ENCODE measurements around the gene B4GAT1.
"Not testable (repeated sequence)": the region's sequence is repeated elsewhere in the genome, so short reads cannot be mapped to it uniquely, and the experiment has no call there.

The B4GAT1 gene

GRCh38 chr11:66322732-66323427 is 24.5 kb downstream of the B4GAT1 start:
- no peak for DNase-seq (ENCODE audit: low read depth)
- TF ChIP-seq CTCF (IDR thresholded peaks at IDR 0.05; ENCODE audit: insufficient read depth, low read depth, low read length, missing control alignments): no peak
- H3K4me3 ChIP-seq (ENCODE audit: low read length): no peak overlapping the region

DNA sequence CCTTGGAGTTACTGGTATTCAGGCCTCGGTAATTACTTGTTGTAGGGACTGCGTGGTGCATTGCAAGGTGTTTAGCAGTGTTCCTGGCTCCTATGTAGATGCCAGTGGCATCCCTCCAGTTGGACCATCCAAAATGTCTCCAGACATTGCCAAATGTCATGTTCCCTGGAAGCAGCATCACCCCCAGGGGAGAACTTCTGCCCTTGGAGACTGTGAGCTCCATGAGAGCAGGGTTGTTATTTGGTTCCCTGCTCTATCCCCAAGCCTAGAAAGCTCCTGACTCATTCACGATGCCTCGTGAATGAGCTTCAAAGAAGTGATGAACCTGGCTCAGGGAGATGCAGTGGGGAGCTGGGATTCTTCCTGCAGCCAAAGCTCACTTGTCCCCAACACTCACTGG is 25.8 kb downstream of the B4GAT1 start:
- no peak overlapping the region for H3K4me3 ChIP-seq (ENCODE audit: low read length)
- no peak for DNase-seq (ENCODE audit: low read depth)
- TF ChIP-seq CTCF (IDR thresholded peaks at IDR 0.05; ENCODE audit: insufficient read depth, low read depth, low read length, missing control alignments): no peak

DNA sequence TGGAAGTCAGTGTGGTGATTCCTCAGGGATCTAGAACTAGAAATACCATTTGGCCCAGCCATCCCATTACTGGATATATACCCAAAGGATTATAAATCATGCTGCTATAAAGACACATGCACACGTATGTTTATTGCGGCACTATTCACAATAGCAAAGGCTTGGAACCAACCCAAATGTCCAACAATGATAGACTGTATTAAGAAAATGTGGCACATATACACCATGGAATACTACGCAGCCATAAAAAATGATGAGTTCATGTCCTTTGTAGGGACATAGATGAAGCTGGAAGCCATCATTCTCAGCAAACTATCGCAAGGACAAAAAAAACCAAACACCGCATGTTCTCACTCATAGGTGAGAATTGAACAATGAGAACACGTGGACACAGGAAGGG is 26.7 kb downstream of the B4GAT1 start:
- H3K4me3 ChIP-seq (ENCODE audit: low read length); DNase-seq (ENCODE audit: low read depth): not testable (repeated sequence)

DNA sequence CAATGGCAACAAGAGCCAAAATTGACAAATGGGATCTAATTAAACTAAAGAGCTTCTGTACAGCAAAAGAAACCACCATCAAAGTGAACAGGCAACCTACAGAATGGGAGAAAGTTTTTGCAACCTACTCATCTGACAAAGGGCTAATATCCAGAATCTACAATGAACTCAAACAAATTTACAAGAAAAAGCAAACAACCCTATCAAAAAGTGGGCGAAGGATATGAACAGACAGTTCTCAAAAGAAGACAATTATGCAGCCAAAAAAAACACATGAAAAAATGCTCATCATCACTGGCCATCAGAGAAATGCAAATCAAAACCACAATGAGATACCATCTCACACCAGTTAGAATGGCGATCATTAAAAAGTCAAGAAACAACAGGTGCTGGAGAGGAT is 27.1 kb downstream of the B4GAT1 start:
- not testable (repeated sequence) for H3K4me3 ChIP-seq (ENCODE audit: low read length); DNase-seq (ENCODE audit: low read depth)

- DNase-seq (ENCODE audit: low read depth): no peak
- no peak for TF ChIP-seq CTCF (IDR thresholded peaks at IDR 0.05; ENCODE audit: insufficient read depth, low read depth, low read length, missing control alignments)
- no peak overlapping the region for H3K4me3 ChIP-seq (ENCODE audit: low read length)
These were observed 28.8 kb downstream of the B4GAT1 start for GRCh38 chr11:66318600-66318970.

- no peak for TF ChIP-seq CTCF (IDR thresholded peaks at IDR 0.05; ENCODE audit: insufficient read depth, low read depth, low read length, missing control alignments)
- H3K4me3 ChIP-seq (ENCODE audit: low read length): no peak overlapping the region
- DNase-seq (ENCODE audit: low read depth): peak; percentile 79
These were observed 29.5 kb downstream of the B4GAT1 start for GRCh38 chr11:66317723-66318599.

DNA sequence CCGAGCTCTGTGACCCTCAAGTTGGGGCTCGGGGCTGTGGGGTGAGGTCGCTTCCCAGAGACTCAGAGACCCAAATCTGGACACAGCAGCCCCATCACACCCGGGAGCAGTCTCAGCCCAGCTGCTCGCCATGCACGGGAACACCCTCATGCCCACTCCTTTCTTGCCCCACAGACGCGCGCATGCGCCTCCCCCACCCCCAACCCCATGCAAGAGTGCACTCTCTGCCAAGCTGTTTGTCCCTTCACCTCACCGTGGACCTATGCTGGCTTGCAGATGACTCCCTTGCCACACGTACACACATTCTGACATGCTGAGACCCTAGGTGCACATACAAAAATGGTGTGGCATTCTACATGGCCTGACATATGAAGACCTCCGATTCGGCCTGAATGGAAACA is 30.1 kb downstream of the B4GAT1 start:
- H3K4me3 ChIP-seq (ENCODE audit: low read length): no peak overlapping the region
- no peak for DNase-seq (ENCODE audit: low read depth)

More for the DNA sequence above, 30.1 kb downstream of the B4GAT1 start:
- no peak for TF ChIP-seq CTCF (IDR thresholded peaks at IDR 0.05; ENCODE audit: insufficient read depth, low read depth, low read length, missing control alignments)

All from epithelial cell of esophagus (primary cell).